GM18868 (cell line): ENCODE data around the gene OR5H14.
"Not testable (repeated sequence)": the region's sequence is repeated elsewhere in the genome, so short reads cannot be mapped to it uniquely, and the experiment has no call there.

Experiments
- ATAC-seq: cut with Tn5 transposase; IDR thresholded peaks from one replicate; pipeline ENCODE4 v1.9.1; 2021; ENCODE audit warnings: mild to moderate bottlenecking, moderate library complexity; ENCODE audit not compliant: unreplicated experiment

Gene OR5H14

DNA sequence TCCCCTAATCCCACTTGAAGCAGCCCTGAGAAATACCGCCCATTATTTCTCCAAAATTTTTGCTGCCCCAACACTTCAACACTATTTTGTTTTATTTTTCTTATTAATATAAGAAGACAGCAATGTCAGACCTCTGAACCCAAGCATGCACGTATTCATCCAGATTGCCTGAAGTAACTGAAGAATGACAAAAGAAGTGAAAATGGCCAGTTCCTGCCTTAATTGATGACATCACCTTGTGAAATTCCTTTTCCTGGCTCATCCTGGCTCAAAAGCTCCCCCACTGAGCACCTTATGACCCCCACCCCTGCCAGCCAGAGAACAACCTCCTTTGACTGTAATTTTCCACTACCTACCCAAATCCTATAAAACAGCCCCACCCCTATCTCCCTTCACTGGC, 49.0 kb downstream of the OR5H14 start:
- ATAC-seq: not testable (repeated sequence)

DNA sequence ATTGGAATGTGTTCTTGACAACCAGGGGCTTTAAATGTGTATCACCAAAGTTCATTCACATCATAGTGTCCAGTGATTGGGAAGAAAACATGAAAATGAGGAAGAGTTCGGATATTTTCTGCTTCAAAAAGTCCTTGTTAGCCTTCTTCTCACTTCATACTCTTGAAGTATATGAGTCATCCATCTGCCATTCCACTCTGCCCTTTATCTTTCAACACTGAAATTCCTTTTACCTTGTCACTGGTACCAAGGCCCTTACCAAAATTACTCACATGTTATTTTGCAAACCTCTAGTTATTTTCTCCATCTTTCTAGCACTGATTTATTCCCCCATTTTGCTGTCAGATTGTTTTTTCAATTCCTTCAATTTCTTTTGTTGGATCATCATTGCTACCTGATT, 51.7 kb downstream of the OR5H14 start:
- ATAC-seq: no peak
